ENCODE data around the gene RHOBTB1.

Gene RHOBTB1

GRCh38 chr10:60964257-60965235, 20.6 kb upstream of the RHOBTB1 start:
- DNase-seq (ENCODE audit: low spot score): peak; percentile 77

GRCh38 chr10:60963441-60964256, 19.7 kb upstream of the RHOBTB1 start:
- no peak for DNase-seq (ENCODE audit: low spot score)

DNA sequence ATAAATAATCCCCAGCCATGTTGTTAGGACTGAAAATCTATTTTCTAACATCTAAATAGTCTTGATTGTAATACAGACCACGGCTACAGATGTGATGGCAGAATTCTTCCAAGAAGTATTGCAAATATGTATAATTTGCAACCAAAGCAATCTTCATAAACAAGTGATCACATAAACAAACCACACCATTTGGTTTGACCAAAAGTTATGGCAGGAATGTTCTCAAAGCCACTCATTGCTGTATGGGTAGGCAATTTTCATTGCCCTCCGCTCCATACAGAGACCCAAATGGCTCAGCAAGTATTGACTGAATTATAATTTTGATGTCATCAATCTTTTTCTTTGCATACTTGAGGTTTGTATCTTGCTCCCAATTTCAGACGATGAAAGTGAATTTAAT, 19.0 kb upstream of the RHOBTB1 start:
- DNase-seq (ENCODE audit: low spot score): no peak

DNA sequence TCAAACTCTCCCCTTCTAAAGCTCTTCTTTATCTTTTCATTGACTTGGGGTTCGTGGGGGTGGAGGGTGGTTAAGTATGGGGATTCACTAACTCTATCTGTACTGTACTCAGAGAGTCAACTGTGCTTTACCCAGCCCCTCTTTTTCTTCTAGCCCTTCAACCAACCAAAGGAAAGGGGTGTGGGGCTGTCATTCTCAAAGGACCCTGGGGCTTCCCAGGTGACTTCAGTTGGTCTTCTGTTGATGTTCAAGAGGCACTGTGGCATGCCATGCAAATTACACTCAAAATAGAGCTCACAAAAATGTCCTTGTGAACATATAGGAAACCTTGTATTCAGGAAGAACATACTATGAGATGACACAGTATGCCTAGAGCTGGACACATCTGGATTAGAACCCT, 16.9 kb upstream of the RHOBTB1 start:
- DNase-seq (ENCODE audit: low spot score): no peak

DNA sequence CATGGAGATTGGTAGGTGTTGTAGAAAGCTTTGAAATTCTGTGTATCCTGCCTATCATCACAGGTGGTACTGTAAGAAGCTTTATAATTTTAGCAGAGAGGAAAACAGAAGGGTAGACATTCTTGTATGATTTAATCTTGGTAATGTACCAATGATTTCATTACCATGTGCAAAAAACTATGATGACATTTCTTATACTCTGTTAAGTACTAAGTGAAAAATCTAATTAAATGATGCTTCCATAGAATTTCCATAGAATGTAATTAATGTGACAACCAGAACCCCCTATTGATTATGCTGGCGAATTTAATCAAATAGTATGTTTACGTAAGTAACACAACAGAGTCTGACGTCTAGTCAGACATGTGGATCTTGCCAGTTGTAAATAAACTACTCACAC, 16.0 kb upstream of the RHOBTB1 start:
- DNase-seq (ENCODE audit: low spot score): peak; percentile 81

GRCh38 chr10:60958892-60959601, 15.1 kb upstream of the RHOBTB1 start:
- DNase-seq (ENCODE audit: low spot score): peak; percentile 36

- DNase-seq (ENCODE audit: low spot score): peak; percentile 93
Measured at GRCh38 chr10:60957667-60958221, 13.8 kb upstream of the RHOBTB1 start.

GRCh38 chr10:60955957-60956425, 12.0 kb upstream of the RHOBTB1 start:
- no peak for DNase-seq (ENCODE audit: low spot score)

DNA sequence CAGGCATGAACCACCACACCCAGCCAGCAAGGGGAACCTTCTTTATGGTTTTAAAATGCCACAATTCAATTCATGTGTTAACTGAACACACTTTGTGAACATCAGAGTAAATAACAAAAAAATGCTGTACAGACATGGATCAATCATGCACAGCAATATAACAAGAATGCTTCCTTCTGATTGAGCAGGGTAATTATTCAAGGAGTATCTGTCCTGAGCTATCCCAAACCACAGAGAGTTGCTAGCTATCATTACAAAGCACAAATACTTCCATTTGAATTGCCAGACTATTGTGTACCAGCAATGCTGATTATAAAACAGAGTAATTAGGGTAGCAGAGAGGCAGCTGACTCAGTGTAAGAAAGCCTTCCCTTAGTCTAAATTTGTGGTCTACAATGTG, 11.3 kb upstream of the RHOBTB1 start:
- DNase-seq (ENCODE audit: low spot score): no peak

GRCh38 chr10:60954035-60954434, 10.1 kb upstream of the RHOBTB1 start:
- DNase-seq (ENCODE audit: low spot score): no peak

DNA sequence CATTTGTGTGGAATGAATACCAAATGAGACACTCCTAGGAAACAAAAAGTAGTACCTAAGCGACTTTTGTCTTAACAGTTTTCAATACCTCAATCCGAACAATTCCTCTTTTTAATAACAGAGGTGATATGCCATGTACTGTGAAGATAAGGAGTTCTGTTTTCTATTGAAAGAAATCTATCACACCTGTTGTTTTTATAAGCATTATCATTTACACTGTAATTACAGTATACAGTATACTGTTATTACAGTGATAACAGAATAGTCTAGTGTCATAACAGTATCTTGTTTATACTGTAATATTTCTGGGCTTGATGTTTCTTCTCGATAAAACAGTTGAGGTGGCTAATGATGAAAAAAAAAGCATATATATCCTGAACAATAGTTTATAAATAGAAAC, 9.4 kb upstream of the RHOBTB1 start:
- no peak for DNase-seq (ENCODE audit: low spot score)

DNA sequence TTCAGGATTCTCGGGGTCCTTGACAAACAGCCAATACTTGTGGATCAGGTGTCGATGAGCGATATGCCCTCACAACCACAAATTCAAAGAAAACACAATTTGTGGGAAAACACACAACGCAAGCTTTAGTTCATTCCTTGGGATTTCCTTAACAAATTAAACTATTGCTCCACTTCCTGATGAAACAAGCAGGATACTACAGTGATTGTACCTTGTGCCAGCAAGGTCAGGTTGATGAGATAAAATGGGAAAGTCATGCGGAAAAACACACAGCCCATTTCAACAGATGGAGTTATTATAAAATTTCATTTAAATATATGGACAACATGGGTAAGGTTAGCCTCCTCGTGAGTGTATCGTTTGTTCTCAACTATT, 8.8 kb upstream of the RHOBTB1 start:
- no peak for DNase-seq (ENCODE audit: low spot score)

DNA sequence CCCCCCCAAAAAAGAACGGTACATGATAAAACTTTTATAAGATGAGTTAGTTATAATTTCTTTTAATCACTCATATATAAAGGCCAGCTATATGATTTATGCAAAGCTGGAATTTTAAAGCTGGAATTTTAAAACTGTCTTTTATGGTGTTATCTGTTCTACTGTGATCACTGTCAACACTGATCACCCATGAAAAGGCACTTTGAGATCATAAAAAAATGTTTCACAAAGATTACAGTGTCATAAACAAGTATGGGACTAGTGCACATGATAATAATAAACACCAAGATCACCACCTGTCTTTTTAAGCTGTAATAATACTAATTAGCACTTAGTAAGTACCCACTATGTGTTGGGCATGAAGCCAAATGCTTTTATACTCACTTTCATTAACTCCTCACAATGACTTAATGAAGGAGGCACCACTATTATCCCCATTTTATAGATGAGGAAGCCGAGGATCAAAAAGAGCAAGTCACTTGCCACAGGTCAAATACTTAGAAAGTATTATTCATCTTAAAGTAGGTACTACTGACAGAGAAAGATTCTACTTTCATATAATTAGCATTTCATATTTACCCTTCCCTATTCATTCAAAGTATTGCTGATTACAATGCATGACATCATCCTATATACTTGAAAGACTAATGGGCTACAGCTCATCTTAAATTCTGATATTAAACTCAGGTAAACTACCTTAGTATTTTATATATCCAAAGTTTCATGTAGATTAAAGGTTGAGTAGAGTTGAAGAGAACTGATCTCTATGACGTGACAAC, 8.3 kb upstream of the RHOBTB1 start:
- DNase-seq (ENCODE audit: low spot score): no peak

- no peak for DNase-seq (ENCODE audit: low spot score)
Measured at GRCh38 chr10:60951272-60951724, 7.3 kb upstream of the RHOBTB1 start.

DNA sequence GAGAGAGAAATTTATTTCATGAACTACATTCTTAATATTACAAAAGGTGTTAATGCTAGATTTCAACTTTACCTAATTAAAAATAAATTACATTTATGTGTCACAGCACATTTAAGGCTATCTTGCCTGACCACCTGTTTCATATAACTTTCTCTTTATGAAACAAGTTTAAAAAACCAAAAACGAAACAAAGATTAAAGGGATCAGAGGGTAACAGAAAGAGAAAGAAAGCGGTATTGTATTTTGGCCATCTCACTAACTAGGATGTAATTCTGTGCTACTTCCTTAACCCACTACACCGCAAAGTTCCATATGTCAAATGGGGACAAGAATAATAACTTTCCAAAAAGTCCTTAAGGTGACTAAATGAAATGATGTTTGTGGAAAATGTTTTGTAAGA, 6.3 kb upstream of the RHOBTB1 start:
- no peak for DNase-seq (ENCODE audit: low spot score)

- DNase-seq (ENCODE audit: low spot score): no peak
Measured at GRCh38 chr10:60948851-60949250, 4.9 kb upstream of the RHOBTB1 start.

DNA sequence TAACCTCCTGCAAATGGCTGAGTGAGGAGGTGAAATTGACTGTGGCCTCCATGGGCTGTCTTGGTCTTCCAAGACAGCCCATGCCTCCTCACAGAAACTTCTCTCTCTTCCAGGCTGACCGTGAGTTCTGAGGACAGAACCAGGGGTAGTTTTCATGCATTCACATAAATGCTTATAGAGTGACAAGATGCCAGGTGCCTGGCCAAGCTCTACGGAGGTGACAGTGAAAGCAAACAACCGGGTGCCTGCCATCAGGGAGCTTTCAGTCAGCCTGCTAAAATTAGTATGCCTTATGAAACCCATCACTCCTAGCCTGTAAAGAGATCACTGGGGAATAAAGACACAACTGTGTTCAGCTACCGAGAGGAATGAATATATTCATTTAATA, 919 bp upstream of the RHOBTB1 start:
- no peak for DNase-seq (ENCODE audit: low spot score)

DNA sequence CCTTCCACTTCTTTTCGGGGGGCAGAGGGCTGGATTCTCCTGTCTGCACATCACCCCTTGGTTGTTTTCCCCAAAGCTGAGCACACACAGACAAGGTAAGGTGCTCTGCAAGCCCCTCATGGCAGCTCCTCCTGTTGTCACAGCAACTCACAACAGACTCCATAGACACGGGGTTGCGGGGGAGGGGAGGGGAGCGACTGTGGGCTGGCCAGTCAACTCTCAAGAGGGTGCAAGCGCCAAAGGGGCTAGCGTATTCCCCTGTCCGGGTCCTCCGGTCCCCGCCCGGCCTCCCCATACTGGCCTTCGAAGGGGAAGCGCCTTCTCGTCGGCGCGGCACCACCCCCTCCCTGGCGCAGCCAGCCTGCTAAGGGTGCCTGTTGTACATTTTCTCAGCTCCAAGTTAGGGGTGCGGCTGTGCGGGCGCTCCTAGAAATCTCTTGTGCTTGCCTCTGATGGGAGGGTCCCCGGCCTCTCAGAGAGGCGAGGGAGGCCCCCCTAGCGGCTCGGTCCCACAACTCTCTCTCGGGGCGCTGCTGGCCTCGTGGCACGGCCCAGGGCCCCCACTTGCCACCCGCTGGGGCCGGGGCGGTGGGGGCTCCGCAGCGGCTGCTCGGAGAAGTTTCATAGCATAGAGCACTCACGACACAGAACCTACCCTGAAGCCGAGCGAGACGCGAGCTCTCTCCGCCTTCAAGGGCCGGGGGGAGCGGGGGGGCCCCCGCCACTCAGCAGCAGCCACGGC, 498 bp downstream of the RHOBTB1 start:
- DNase-seq (ENCODE audit: low spot score): peak; percentile 71

DNA sequence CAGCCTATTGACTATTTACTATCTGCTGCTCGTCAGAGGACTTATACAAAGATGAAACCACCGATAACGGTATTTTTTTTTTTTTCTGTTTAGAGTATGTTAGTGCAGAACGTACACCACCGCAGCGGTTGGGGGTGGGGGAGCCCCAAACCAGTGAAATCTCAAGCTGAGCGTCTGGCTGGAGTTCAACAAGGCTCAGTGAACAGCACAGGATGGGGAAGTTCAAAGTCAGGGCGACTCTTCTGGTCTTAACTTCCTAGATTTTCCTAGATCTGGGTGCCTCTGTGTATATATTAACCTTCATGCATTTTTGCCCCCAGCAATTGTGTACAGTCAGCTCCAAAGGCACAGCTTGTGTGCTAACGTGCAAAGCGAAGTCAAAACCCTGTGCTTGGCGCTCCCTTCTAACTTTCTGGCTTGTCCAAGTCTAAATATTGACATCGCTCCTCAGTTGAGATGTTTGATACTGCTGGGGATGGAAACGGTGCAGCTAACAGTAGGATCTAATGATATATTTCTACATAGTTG, 1.1 kb downstream of the RHOBTB1 start:
- DNase-seq (ENCODE audit: low spot score): peak; percentile 27

Measured in SK-N-DZ (cell line).